K562 (cell line): ENCODE results near the gene UBE2L6. TPM values are rescaled to one million over a fixed set of nuclear protein-coding genes. Genes with fewer than 3 reads are reported as not detected.

Experiments used
- ARHGAP35 ChIP-seq: fragments of 450-650 bp; IDR thresholded peaks from 2 replicates; pipeline ENCODE4 v1.6.1; 2018; ENCODE audit not compliant: partially characterized antibody
- ARID1B ChIP-seq: fragments of 450-650 bp; IDR thresholded peaks from 2 replicates; pipeline ENCODE4 v1.6.1; 2016; ENCODE audit warnings: antibody characterized with exemption, mild to moderate bottlenecking, inconsistent platforms
- BMI1 ChIP-seq: fragments of 150-350 bp; IDR thresholded peaks from 2 replicates; pipeline ENCODE4 v1.6.1; 2014; ENCODE audit warnings: low read length
- CBX2 ChIP-seq: fragments of 200-600 bp; sonication (generic); IDR thresholded peaks from one replicate; pipeline ENCODE4 v1.6.1; 2012; ENCODE audit warnings: mild to moderate bottlenecking, low read length, inconsistent platforms; ENCODE audit not compliant: insufficient read depth, poor library complexity, severe bottlenecking
- CTBP1 ChIP-seq: fragments of 450-650 bp; IDR thresholded peaks from 2 replicates; pipeline ENCODE4 v1.6.1; 2016; ENCODE audit warnings: borderline replicate concordance
- CXXC5 ChIP-seq: fragments of 250-450 bp; sonication (Bioruptor Pico); IDR thresholded peaks from 2 replicates; pipeline ENCODE4 v1.8.0; 2022; ENCODE audit warnings: inconsistent platforms, mild to moderate bottlenecking, moderate library complexity
- GTF2A2 ChIP-seq: IDR thresholded peaks from 2 replicates; pipeline ENCODE4 v1.6.1; 2016; ENCODE audit warnings: mild to moderate bottlenecking, missing genetic modification characterization, missing compliant biosample characterization
- HDGF ChIP-seq: fragments of 450-650 bp; IDR thresholded peaks from 2 replicates; pipeline ENCODE4 v1.6.1; 2016
- HIVEP1 ChIP-seq: fragments of 250-450 bp; sonication (Bioruptor Pico); IDR thresholded peaks from 2 replicates; pipeline ENCODE4 v1.4.0; 2020; ENCODE audit warnings: mild to moderate bottlenecking
- HNRNPLL ChIP-seq: fragments of 200-400 bp; formaldehyde crosslinking; IDR thresholded peaks from 2 replicates; pipeline ENCODE4 v1.6.1; 2017; ENCODE audit warnings: low read length, low read depth, mild to moderate bottlenecking; ENCODE audit not compliant: poor library complexity, severe bottlenecking
- KLF6 ChIP-seq: fragments of 250-450 bp; sonication (Bioruptor Pico); IDR thresholded peaks from 2 replicates; pipeline ENCODE4 v1.4.0; 2020; ENCODE audit warnings: mild to moderate bottlenecking, moderate library complexity, borderline replicate concordance
- L3MBTL2 ChIP-seq: fragments of 450-650 bp; IDR thresholded peaks from 2 replicates; pipeline ENCODE4 v1.6.1; 2016; ENCODE audit warnings: mild to moderate bottlenecking, moderate library complexity
- MAFK ChIP-seq: IDR thresholded peaks from 2 replicates; pipeline ENCODE4 v1.6.1; 2011; ENCODE audit warnings: low read length, improper control_type of control experiment
- MIER1 ChIP-seq: fragments of 450-650 bp; IDR thresholded peaks from 2 replicates; pipeline ENCODE4 v1.6.1; 2016; ENCODE audit warnings: antibody characterized with exemption, mild to moderate bottlenecking, low read depth
- NFIX ChIP-seq: fragments of 250-450 bp; sonication (Bioruptor Pico); IDR thresholded peaks from 2 replicates; pipeline ENCODE4 v1.4.0; 2020; ENCODE audit warnings: low read depth, mild to moderate bottlenecking, moderate library complexity
- POLR3G ChIP-seq: IDR thresholded peaks from 2 replicates; pipeline ENCODE4 v1.6.1; 2011; ENCODE audit not compliant: insufficient read length, insufficient replicate concordance; ENCODE audit errors: extremely low read depth
- PRMT5 ChIP-seq: sonication (generic); formaldehyde crosslinking; IDR thresholded peaks from 2 replicates; pipeline ENCODE4 v1.5.0; 2020; ENCODE audit warnings: missing genetic modification reagents
- PTBP1 ChIP-seq: fragments of 200-400 bp; formaldehyde crosslinking; IDR thresholded peaks from 2 replicates; pipeline ENCODE4 v1.6.1; 2017; ENCODE audit warnings: low read depth, low read length
- RNF2 ChIP-seq: sonication (generic); IDR thresholded peaks from 2 replicates; pipeline ENCODE4 v1.6.1; 2016
- SAFB ChIP-seq: fragments of 200-400 bp; formaldehyde crosslinking; IDR thresholded peaks from 2 replicates; pipeline ENCODE4 v1.6.1; 2017; ENCODE audit warnings: low read depth, low read length, borderline replicate concordance
- SMARCA4 ChIP-seq: fragments of 450-650 bp; IDR thresholded peaks from 2 replicates; pipeline ENCODE4 v1.6.1; 2016
- TBP ChIP-seq: optimal IDR thresholded peaks from 2 replicates; pipeline ENCODE3; 2011; ENCODE audit warnings: low read depth, low read length, improper control_type of control experiment
- TRIM28 ChIP-seq: fragments of 450-650 bp; IDR thresholded peaks from 2 replicates; pipeline ENCODE4 v1.6.1; 2017
- ZNF282 ChIP-seq: sonication (generic); formaldehyde crosslinking; IDR thresholded peaks from 2 replicates; pipeline ENCODE4 v1.8.1; 2023; ENCODE audit warnings: missing genetic modification reagents
- ZNF431 ChIP-seq: sonication (generic); formaldehyde crosslinking; IDR thresholded peaks from 2 replicates; pipeline ENCODE4 v1.8.0; 2022; ENCODE audit warnings: mild to moderate bottlenecking, missing genetic modification reagents
- ZNF79 ChIP-seq: fragments of 250-450 bp; sonication (Bioruptor Pico); IDR thresholded peaks from 2 replicates; pipeline ENCODE4 v1.4.0; 2020; ENCODE audit warnings: low read depth, mild to moderate bottlenecking, moderate library complexity
- ZSCAN29 ChIP-seq: fragments of 450-650 bp; IDR thresholded peaks from 2 replicates; pipeline ENCODE4 v1.6.1; 2017
- polyA plus RNA-seq, 8 experiments: library from polyadenylated mRNA; depleted of rRNA in 4 of 8; stranded (reverse) in 5 of 8; unstranded in 3 of 8; fragments of >200 nt; fragmentation: Nextera tagmentation in 2 of 8; fragmentation: Illumina TruSeq in 1 of 8; extraction: Ambion mirVana in 2 of 8; extraction: Trizol in 1 of 8; gene quantifications; 2 replicates each; pipeline versions ENCODE4 v1.2.1 to v1.2.3, GENCODE V29; 2011 to 2014; ENCODE audit warnings: inconsistent platforms in 1 of 8, missing spikeins in 1 of 8
- total RNA-seq, 7 experiments: library from RNA; depleted of rRNA in 6 of 7; stranded (reverse); fragments of >200 nt in 6 of 7; fragmentation: Illumina TruSeq in 2 of 7; extraction: Trizol in 2 of 7; gene quantifications; 2 replicates each; pipeline versions ENCODE4 v1.2.1 to v1.2.3, GENCODE V29; 2011 to 2021; ENCODE audit warnings: low replicate concordance in 1 of 7
- TF ChIP-seq, protein P1 (sequence below): sonication (generic); formaldehyde crosslinking; IDR thresholded peaks from 2 replicates; pipeline ENCODE4 v1.8.1; 2022; ENCODE audit warnings: missing genetic modification reagents
- TF ChIP-seq, protein P2 (sequence below): fragments of 450-650 bp; IDR thresholded peaks from 2 replicates; pipeline ENCODE4 v1.6.1; 2016; ENCODE audit warnings: missing biosample characterization, missing genetic modification characterization
- TF ChIP-seq, protein P3 (sequence below): fragments of 450-650 bp; conservative IDR thresholded peaks from 2 replicates; pipeline ENCODE4 v1.6.1; 2016; ENCODE audit warnings: missing genetic modification characterization, low read depth, mild to moderate bottlenecking, missing compliant biosample characterization, moderate library complexity

Gene UBE2L6
- total and polyA plus RNA-seq, 9 of the 15 experiments (the other 6 are each of a cell fraction or from before 2014, with no cell fraction given) = 5.9 to 24.9 (median 9.7) TPM

DNA sequence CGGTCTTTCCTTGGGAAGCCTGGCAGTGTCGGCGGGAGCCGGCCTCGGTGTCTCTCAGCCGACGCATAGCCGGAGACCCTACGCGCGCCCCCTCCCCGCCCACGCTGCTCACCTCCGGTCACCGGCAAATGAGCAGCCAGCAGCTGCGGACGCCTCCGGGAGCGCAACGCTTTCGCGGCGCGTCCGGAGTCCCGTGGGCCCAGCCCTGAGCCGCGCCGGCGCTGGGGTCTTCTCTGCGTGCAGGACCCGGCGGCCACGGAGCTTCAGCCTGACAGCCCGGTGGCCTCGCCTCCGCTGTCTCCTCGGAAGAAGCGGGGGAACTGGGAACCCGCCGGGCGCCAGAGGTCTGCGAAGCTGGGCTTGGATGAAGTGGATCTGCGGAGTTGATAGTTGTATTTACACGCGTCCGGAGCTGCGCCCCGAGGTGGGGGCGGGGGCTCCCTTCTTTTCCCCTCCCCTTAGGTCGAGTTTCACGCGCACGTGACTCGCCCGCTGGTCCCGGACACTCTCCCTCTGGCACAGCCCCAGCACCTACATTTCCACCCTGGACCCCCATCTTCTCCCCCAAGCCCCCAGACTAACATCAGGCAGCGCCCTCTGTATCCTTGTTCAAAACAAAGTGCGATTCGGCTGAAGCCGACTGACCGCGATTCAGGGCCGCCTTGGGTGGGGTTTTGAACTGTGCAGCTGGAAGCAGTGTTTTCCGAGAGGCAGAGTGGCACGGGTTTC is 52.0 kb downstream of the UBE2L6 start, which contains the start of gene SLC43A1 (continued):
- no peak for TF ChIP-seq ZSCAN29
- TF ChIP-seq, protein P1, sequence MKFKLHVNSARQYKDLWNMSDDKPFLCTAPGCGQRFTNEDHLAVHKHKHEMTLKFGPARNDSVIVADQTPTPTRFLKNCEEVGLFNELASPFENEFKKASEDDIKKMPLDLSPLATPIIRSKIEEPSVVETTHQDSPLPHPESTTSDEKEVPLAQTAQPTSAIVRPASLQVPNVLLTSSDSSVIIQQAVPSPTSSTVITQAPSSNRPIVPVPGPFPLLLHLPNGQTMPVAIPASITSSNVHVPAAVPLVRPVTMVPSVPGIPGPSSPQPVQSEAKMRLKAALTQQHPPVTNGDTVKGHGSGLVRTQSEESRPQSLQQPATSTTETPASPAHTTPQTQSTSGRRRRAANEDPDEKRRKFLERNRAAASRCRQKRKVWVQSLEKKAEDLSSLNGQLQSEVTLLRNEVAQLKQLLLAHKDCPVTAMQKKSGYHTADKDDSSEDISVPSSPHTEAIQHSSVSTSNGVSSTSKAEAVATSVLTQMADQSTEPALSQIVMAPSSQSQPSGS (CRISPR knock-in tag) = 0 out of 2 replicates have a peak, but pooled peaks have one; percentile 50
- TF ChIP-seq MAFK = no peak
- peak; percentile 68 for TF ChIP-seq HNRNPLL
- no peak for TF ChIP-seq HDGF
- no peak for TF ChIP-seq PTBP1
- TF ChIP-seq KLF6 (CRISPR knock-in tag) = no peak
- TF ChIP-seq SMARCA4 = no peak; the same call in 1 of the 2 replicates
- TF ChIP-seq GTF2A2 = no peak
- TF ChIP-seq RNF2 = no peak
- TF ChIP-seq ZNF79 = no peak
- no peak for TF ChIP-seq NFIX (CRISPR knock-in tag)
- TF ChIP-seq PRMT5 (CRISPR knock-in tag) = no peak
- TF ChIP-seq CXXC5 (CRISPR knock-in tag) = peak; percentile 72
- TF ChIP-seq ARHGAP35 = no peak
- no peak for TF ChIP-seq BMI1
- no peak for TF ChIP-seq CBX2
- TF ChIP-seq, protein P2, sequence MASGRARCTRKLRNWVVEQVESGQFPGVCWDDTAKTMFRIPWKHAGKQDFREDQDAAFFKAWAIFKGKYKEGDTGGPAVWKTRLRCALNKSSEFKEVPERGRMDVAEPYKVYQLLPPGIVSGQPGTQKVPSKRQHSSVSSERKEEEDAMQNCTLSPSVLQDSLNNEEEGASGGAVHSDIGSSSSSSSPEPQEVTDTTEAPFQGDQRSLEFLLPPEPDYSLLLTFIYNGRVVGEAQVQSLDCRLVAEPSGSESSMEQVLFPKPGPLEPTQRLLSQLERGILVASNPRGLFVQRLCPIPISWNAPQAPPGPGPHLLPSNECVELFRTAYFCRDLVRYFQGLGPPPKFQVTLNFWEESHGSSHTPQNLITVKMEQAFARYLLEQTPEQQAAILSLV (tag) = no peak
- peak; percentile 50; the same call in 1 of the 2 replicates for TF ChIP-seq ARID1B
- TF ChIP-seq HIVEP1 (CRISPR knock-in tag) = no peak
- no peak; the same call in 1 of the 2 replicates for TF ChIP-seq ZNF431 (CRISPR knock-in tag)
- no peak for TF ChIP-seq POLR3G
- TF ChIP-seq MIER1 = no peak
- TF ChIP-seq TRIM28 = no peak
- peak; percentile 61 for TF ChIP-seq TBP
- TF ChIP-seq SAFB = 0 out of 2 replicates have a peak, but pooled peaks have one; percentile 14
- TF ChIP-seq, protein P3, sequence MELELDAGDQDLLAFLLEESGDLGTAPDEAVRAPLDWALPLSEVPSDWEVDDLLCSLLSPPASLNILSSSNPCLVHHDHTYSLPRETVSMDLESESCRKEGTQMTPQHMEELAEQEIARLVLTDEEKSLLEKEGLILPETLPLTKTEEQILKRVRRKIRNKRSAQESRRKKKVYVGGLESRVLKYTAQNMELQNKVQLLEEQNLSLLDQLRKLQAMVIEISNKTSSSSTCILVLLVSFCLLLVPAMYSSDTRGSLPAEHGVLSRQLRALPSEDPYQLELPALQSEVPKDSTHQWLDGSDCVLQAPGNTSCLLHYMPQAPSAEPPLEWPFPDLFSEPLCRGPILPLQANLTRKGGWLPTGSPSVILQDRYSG (tag) = no peak
- TF ChIP-seq CTBP1 = peak; percentile 28; the same call in 1 of the 2 replicates
- TF ChIP-seq ZNF282 (CRISPR knock-in tag) = no peak
- TF ChIP-seq L3MBTL2 = peak; percentile 75; the same call in 1 of the 2 replicates
